HG03025 (cell line): ENCODE measurements around the gene RNF157.
"Not testable (repeated sequence)": the region's sequence is repeated elsewhere in the genome, so short reads cannot be mapped to it uniquely, and the experiment has no call there.

Source experiments
- ATAC-seq: cut with Tn5 transposase; IDR thresholded peaks from one replicate; pipeline ENCODE4 v1.9.1; 2021; ENCODE audit warnings: mild to moderate bottlenecking, moderate library complexity; ENCODE audit not compliant: unreplicated experiment, low FRiP score

The RNF157 gene

GRCh38 chr17:76255801-76256429 lies 15.6 kb upstream of the RNF157 start:
- no peak for ATAC-seq

- no peak for ATAC-seq
Observed at GRCh38 chr17:76254275-76254674, 14.0 kb upstream of the RNF157 start.

GRCh38 chr17:76253841-76254240 lies 13.5 kb upstream of the RNF157 start:
- ATAC-seq, result no peak

- ATAC-seq, result not testable (repeated sequence)
Observed at GRCh38 chr17:76252967-76253766, 12.9 kb upstream of the RNF157 start.

- ATAC-seq, result no peak
Observed at GRCh38 chr17:76252040-76252954, 12.0 kb upstream of the RNF157 start.

- no peak for ATAC-seq
Observed at GRCh38 chr17:76251478-76252039, 11.3 kb upstream of the RNF157 start.

- no peak for ATAC-seq
Observed at GRCh38 chr17:76250141-76250540, 9.8 kb upstream of the RNF157 start.

- no peak for ATAC-seq
Observed at GRCh38 chr17:76248013-76248782, 7.9 kb upstream of the RNF157 start.

GRCh38 chr17:76247304-76247703 lies 7.0 kb upstream of the RNF157 start:
- ATAC-seq, result no peak

GRCh38 chr17:76246080-76247066 lies 6.1 kb upstream of the RNF157 start:
- ATAC-seq, result peak; percentile 92

- not testable (repeated sequence) for ATAC-seq
Observed at GRCh38 chr17:76244721-76245120, 4.4 kb upstream of the RNF157 start.

GRCh38 chr17:76243826-76244679 lies 3.8 kb upstream of the RNF157 start:
- no peak for ATAC-seq

- ATAC-seq, result no peak
Observed at GRCh38 chr17:76241691-76242255, 1.5 kb upstream of the RNF157 start.

GRCh38 chr17:76241204-76241538 lies 878 bp upstream of the RNF157 start:
- no peak for ATAC-seq

GRCh38 chr17:76239538-76240274 lies 587 bp downstream of the RNF157 start:
- ATAC-seq, result no peak

- no peak for ATAC-seq
Observed at GRCh38 chr17:76238847-76239537, 1.3 kb downstream of the RNF157 start.
